Muscle of leg (tissue), 11 donors: Measurements from ENCODE around the gene NGB. TPM values are rescaled to one million over a fixed set of nuclear protein-coding genes. Genes with fewer than 3 reads are reported as not detected.

Experiments used
- DNase-seq: peaks from one replicate; pipeline ENCODE4 v3.0.0; 2013
- H3K27ac ChIP-seq: one replicate; pipeline ENCODE4 v1.5.1; 2013; ENCODE audit warnings: mild to moderate bottlenecking, low read length, control low read depth
- H3K27me3 ChIP-seq: one replicate; pipeline ENCODE4 v1.6.1; 2013; ENCODE audit warnings: low read length; ENCODE audit not compliant: control insufficient read depth, insufficient read depth
- H3K36me3 ChIP-seq: one replicate; pipeline ENCODE4 v1.6.1; 2013; ENCODE audit warnings: low read length; ENCODE audit not compliant: control insufficient read depth, insufficient read depth
- H3K4me1 ChIP-seq: one replicate; pipeline ENCODE4 v1.6.1; 2013; ENCODE audit warnings: low read length; ENCODE audit not compliant: control insufficient read depth, insufficient read depth
- H3K4me3 ChIP-seq: one replicate; pipeline ENCODE4 v1.5.1; 2013; ENCODE audit warnings: low read length, control low read depth
- H3K9me3 ChIP-seq: replicated peaks from 2 replicates; pipeline ENCODE4 v1.6.1; 2013; ENCODE audit warnings: low read depth, low read length; ENCODE audit not compliant: control insufficient read depth
- WGBS: methylation state at CpG from one replicate; pipeline ENCODE4 v1.1.5; 2013; ENCODE audit warnings: missing lambda C conversion rate; ENCODE audit not compliant: insufficient coverage; 5-methylcytosine and 5-hydroxymethylcytosine counted together
- polyA plus RNA-seq, 8 donors: library from polyadenylated mRNA; unstranded; fragments of 120-200 nt; gene quantifications; one replicate each; pipeline versions ENCODE4 v1.2.1 to v1.2.3, GENCODE V29; 2013; ENCODE audit warnings: inconsistent platforms in 1 of 8, low replicate concordance in 1 of 8; ENCODE audit not compliant: insufficient read length in 8 of 8, insufficient read depth in 1 of 8
- total RNA-seq: library from RNA; stranded (reverse); fragments of 120-200 nt; gene quantifications from one replicate; pipeline ENCODE4 v1.2.4, GENCODE V29; 2013

The NGB gene
- total and polyA plus RNA-seq, 9 donors = 0.17 TPM; not detected in 8

DNA sequence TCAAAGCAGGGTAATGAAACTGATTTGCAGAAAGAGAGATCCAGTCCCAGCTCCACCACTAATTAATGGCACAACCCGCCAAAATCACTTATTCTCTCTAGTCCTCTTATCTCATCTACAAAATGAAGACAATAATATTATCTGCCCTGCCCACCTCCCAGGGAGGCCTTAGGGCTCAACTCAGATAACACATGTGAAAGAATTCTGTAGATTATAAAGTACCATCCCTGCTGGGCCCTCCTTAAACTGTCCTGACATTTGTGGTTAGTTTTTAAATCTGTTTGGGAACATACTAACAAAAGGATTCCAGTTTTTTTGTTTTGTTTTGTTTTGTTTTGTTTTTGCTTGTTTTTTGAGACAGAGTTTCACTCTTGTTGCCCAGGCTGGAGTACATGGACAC, 42.4 kb upstream of the NGB start:
- H3K9me3 ChIP-seq = no peaks in the 10 kb centered on the region
- H3K36me3 ChIP-seq = peaks cover 2% of the 10 kb centered on the region
- no peak overlapping the region for H3K4me3 ChIP-seq
- H3K27ac ChIP-seq = peak overlapping the region; percentile 29
- peaks cover 46% of the 10 kb centered on the region for H3K4me1 ChIP-seq
- WGBS = no CpG with 5 or more reads among the region's 1 CpG
- DNase-seq = no peak
- H3K27me3 ChIP-seq = no peaks in the 10 kb centered on the region

DNA sequence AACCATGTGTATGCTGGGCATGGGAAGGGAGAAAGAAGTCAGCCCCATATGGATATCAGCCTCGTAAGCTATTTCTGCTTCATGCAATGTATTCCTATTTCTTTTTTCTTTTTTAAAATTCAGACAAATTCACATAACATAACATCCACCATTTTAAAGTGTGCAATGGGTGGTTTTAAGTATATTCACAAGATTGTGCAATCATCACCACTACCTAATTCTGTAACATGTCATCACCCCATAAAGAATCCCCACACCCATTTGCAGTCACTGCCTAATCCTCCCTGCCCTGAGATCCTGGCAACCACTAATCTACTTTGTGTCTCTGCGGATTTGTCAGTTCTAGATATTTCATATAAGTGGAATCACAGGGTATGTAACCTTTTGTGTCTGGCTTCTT, 40.2 kb upstream of the NGB start:
- no CpG with 5 or more reads among the region's 2 CpGs for whole genome bisulfite sequencing
- no peak overlapping the region for H3K27ac ChIP-seq
- H3K9me3 ChIP-seq = no peaks in the 10 kb centered on the region
- H3K27me3 ChIP-seq = no peaks in the 10 kb centered on the region
- no peak overlapping the region for H3K4me3 ChIP-seq
- peaks cover 54% of the 10 kb centered on the region for H3K4me1 ChIP-seq
- DNase-seq = no peak
- peaks cover 2% of the 10 kb centered on the region for H3K36me3 ChIP-seq

DNA sequence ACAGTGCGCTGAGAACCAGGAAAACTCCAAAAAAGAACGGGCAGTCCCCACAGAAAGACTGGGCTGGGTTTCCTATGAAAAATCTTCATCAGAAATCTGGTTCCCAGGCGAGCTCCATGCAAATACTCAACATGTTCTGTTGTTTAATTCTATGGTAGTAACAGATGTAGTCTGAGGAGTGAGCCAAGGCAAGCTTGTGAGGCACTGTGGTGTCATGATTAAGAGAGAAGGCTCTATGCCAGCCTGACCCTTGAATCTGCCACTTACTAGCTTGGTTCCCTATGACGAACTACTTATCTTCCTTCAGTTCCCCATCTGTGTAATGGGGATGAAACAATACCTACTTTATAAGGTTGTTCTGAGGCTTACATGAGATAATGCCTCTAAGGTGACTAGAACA, 39.0 kb upstream of the NGB start:
- 75% methylated on average over 2 of the region's 4 CpGs for WGBS

DNA sequence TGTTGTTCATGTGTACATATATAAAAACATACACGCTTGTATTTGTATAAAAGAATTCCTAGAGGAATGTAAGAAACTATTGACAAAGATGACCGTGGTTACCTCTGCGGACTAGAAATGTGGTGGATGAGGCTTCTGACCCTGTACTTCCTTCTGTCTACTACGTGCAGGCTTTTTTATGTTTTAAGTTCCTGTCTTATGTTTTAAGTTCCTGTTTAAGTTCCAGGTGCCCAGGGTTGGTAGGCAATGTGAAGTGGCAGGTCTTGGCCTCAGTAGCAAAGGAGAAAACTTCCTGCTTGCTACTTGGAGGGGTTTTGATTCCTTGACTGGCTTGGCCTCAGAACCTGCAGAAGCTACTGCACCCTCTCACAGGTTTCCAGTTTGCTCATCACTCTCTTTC, 38.1 kb upstream of the NGB start:
- H3K4me3 ChIP-seq = no peak overlapping the region
- peaks cover 46% of the 10 kb centered on the region for H3K4me1 ChIP-seq
- no peaks in the 10 kb centered on the region for H3K9me3 ChIP-seq
- H3K36me3 ChIP-seq = peaks cover 5% of the 10 kb centered on the region
- H3K27ac ChIP-seq = no peak overlapping the region
- no peaks in the 10 kb centered on the region for H3K27me3 ChIP-seq
- no peak for DNase-seq
- WGBS = no CpG with 5 or more reads among the region's 4 CpGs

More for the DNA sequence above, 39.0 kb upstream of the NGB start:
- Histone ChIP-seq H3K27me3 (no peaks in the 10 kb centered on the region), H3K27ac (peak overlapping the region; percentile 29), H3K9me3 (no peaks in the 10 kb centered on the region), H3K36me3 (peaks cover 2% of the 10 kb centered on the region), H3K4me1 (peaks cover 50% of the 10 kb centered on the region), H3K4me3 (no peak overlapping the region)
- DNase-seq = peak; percentile 64

DNA sequence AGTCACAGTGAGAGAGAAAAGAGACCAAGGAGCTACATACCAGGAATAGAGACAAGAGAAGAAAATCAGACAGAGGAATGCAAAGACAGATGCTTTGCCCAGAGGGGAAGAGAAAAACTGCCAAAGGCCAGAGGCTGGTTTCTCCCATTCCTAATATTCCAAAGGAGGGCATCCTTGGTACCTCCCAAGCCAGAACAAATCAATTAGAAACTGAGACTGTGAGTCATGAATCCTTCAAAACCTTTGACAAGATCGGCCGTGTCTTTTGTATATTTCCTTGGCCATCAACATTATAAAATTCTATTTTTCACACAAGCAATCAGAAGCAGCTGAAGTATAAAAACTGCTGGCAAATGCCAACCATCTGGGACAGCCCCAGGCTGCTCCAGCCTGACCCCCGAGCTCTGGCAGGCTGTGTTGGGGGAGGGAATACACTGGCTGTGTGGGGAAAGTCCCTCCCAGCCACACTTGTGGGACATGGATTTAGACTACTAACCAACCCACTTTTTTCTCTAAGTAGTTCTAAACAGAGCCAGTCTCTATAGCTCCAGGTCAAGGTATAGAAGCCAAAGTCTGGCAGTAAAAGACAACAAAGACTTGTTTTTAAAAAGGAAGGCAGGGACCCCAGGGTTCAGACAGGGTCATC, 36.0 kb upstream of the NGB start:
- 33% methylated on average over 2 of the region's 3 CpGs for WGBS
- peaks cover 40% of the 10 kb centered on the region for H3K4me1 ChIP-seq
- H3K36me3 ChIP-seq = peaks cover 16% of the 10 kb centered on the region
- H3K9me3 ChIP-seq = no peaks in the 10 kb centered on the region
- no peaks in the 10 kb centered on the region for H3K27me3 ChIP-seq
- H3K27ac ChIP-seq = peak overlapping the region; percentile 96
- DNase-seq = peak; percentile 84
- no peak overlapping the region for H3K4me3 ChIP-seq

DNA sequence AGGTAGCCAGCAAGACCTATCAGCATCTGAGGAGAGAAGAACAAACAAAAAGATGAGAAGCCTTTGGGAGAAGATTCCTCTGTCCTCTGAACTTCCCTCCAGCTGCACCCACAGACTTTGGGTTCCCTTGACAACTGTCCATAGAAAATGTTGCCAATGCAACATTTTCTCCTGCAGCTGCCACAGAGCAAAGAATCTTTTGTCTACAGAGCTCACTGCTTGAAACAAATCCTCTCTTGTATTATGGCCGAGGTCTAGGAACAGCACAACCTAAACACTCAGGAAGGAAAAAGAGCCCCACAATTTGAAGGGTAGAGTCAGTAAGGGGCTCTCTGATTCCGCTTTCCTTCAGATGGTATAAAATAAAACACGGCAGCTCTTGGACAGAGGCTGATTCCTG, 35.4 kb upstream of the NGB start:
- Histone ChIP-seq H3K27ac (peak overlapping the region; percentile 96), H3K9me3 (no peaks in the 10 kb centered on the region), H3K4me3 (no peak overlapping the region), H3K27me3 (no peaks in the 10 kb centered on the region), H3K36me3 (peaks cover 18% of the 10 kb centered on the region), H3K4me1 (peaks cover 43% of the 10 kb centered on the region)
- DNase-seq = peak; percentile 85
- WGBS = 10% methylated on average over 2 of the region's 3 CpGs

DNA sequence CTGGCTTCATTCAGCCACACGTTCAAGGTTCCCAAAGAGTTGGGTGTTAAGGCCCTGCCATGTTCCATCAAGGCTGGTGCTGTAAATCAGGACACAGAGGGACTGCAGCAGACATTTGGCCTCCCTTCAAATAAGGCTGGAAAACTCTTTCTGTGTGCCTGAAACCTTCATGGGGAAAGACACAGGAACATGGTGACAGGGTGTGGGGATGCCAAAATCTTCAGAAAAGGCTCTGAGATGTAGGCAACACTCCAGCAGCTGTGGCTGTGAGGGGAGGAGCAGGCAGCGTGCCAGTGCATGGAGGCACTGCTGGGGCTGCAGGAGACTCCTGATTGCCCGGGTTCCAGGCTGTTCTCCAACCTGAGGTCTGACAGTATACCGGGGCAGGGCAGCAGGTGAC, 34.7 kb upstream of the NGB start:
- H3K27me3 ChIP-seq = no peaks in the 10 kb centered on the region
- peak; percentile 74 for DNase-seq
- H3K4me1 ChIP-seq = peaks cover 46% of the 10 kb centered on the region
- peaks cover 21% of the 10 kb centered on the region for H3K36me3 ChIP-seq
- peak overlapping the region; percentile 96 for H3K27ac ChIP-seq
- no peaks in the 10 kb centered on the region for H3K9me3 ChIP-seq
- WGBS = 51% methylated on average over 4 of the region's 4 CpGs
- no peak overlapping the region for H3K4me3 ChIP-seq

DNA sequence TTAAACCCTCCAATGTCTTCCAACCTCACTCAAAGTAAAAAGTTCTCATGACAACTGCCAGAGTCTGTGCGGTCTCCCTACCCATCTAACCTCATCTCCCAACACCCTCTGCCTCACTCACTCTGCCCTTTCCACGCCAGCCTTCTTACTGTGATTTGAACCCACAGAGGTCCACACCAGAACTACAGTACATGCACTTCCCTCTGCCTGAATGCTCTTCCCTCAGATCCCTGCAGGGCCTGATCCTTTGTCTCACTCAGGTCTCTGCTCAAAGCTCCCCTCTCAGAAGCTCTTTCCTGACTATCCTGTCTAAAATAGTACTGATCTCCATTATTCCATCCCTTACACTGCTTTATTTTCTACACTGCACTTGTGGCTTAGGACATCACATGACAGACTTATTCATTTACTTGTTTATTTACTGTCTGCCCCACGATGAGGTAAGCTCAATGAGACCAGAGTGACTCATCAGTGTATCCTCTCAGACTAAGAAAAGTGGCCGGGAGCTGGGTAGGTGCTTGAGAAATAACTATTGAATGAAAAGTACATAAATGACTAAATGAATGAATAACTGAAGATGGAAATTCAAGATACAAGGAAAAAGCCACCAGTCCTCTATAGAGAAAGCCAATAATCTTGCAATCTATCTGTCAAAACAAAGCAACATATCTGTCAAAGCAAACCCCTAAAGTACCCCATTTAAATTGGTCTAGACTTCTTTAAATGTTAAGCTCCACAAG, 32.6 kb upstream of the NGB start:
- no peak overlapping the region for H3K27ac ChIP-seq
- H3K27me3 ChIP-seq = no peaks in the 10 kb centered on the region
- DNase-seq = no peak
- peaks cover 38% of the 10 kb centered on the region for H3K4me1 ChIP-seq
- 100% methylated on average over 2 of the region's 4 CpGs for WGBS
- H3K36me3 ChIP-seq = peaks cover 30% of the 10 kb centered on the region
- H3K4me3 ChIP-seq = no peak overlapping the region
- H3K9me3 ChIP-seq = no peaks in the 10 kb centered on the region

DNA sequence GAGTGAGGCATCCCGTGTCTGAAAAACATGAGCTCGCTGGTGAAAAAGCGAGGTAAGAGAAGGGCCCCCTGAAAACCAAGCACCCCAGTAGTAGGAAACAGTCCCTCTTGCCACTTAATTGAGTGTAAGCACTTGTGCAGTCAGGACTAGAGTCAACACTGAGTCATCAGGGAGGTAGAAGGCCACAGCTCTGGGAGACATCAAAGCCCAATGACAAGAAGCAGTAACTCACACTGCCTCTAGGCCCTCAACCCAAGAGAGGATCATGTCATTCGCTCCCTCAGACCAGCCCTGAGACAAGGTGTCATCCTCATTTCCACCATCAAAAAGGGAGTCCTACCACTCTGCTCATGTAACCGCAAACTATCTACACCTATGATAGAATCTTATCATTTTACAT, 31.9 kb upstream of the NGB start:
- peaks cover 36% of the 10 kb centered on the region for H3K36me3 ChIP-seq
- DNase-seq = no peak
- H3K4me3 ChIP-seq = no peak overlapping the region
- H3K27me3 ChIP-seq = no peaks in the 10 kb centered on the region
- no peak overlapping the region for H3K27ac ChIP-seq
- WGBS = 93% methylated on average over 5 of the region's 5 CpGs
- peaks cover 37% of the 10 kb centered on the region for H3K4me1 ChIP-seq
- no peaks in the 10 kb centered on the region for H3K9me3 ChIP-seq

DNA sequence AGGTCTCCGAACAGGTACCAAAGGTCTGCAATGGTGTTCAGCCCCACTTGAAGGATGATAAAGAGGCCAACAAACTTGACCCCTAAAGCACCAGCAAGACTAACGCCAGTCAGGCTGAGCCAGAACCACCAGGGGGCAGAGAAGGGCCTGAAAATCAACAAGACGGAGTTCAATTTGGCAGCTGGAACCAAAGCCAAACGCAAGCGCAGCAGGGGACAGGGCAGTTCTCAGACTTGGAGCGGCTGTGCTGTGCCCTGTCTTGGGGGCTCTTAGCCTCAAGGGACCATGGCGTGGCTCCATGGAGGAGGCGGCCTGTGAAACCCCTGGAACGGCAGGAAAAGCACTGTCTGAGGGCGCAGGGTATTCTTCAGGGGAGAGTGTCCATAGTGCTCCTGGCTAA, 30.1 kb upstream of the NGB start:
- Histone ChIP-seq H3K4me1 (peaks cover 19% of the 10 kb centered on the region), H3K27me3 (no peaks in the 10 kb centered on the region), H3K9me3 (no peaks in the 10 kb centered on the region), H3K36me3 (peaks cover 53% of the 10 kb centered on the region), H3K27ac (no peak overlapping the region), H3K4me3 (no peak overlapping the region)
- DNase-seq = peak; percentile 91
- WGBS = 33% methylated on average over 10 of the region's 10 CpGs
